CD4-positive, alpha-beta memory T cell (primary cell): ENCODE data around the gene CBARP. TPM values are rescaled to one million over a fixed set of nuclear protein-coding genes. Genes with fewer than 3 reads are reported as not detected.

ENCODE experiments used
- CTCF ChIA-PET: fragments of 350-600 bp; sonication (Branson Sonifier 250); formaldehyde crosslinking; loops from one replicate; lab custom pipeline; 2021; ENCODE audit warnings: inconsistent platforms; ENCODE audit not compliant: partially characterized antibody; lab: Charles Lee
- POLR2A ChIA-PET: fragments of 350-600 bp; sonication (Branson Sonifier 250); formaldehyde crosslinking; loops from one replicate; lab custom pipeline; 2021; ENCODE audit not compliant: partially characterized antibody; lab: Charles Lee
- DNase-seq, 5 donors: peaks; one replicate each; pipeline versions ENCODE4 v3.0.0 to v3.0.0-alpha.2; 2020 to 2022; ENCODE audit warnings: mixed read lengths in 1 of 5
- H3K27ac ChIP-seq: one replicate; pipeline ENCODE4 v1.7.0; 2013; ENCODE audit warnings: low read depth, low read length
- H3K27me3 ChIP-seq: 2 replicates; pipeline ENCODE4 v1.7.0; 2013; ENCODE audit warnings: mild to moderate bottlenecking, low read length, moderate library complexity; ENCODE audit not compliant: insufficient read depth
- H3K36me3 ChIP-seq: 2 replicates; pipeline ENCODE4 v1.7.0; 2013; ENCODE audit warnings: mild to moderate bottlenecking, low read length, moderate library complexity; ENCODE audit not compliant: insufficient read depth
- H3K4me1 ChIP-seq: 2 replicates; pipeline ENCODE4 v1.7.0; 2013; ENCODE audit warnings: mild to moderate bottlenecking, low read length, moderate library complexity; ENCODE audit not compliant: insufficient read depth
- H3K4me3 ChIP-seq, 2 donors: one replicate each; pipeline ENCODE4 v1.7.0; 2013; ENCODE audit warnings: low read length in 2 of 2, mild to moderate bottlenecking in 1 of 2
- H3K9me3 ChIP-seq, 2 donors: one replicate each; pipeline ENCODE4 v1.7.0; 2013; ENCODE audit warnings: low read length in 2 of 2, control low read depth in 1 of 2; ENCODE audit not compliant: control insufficient read depth in 1 of 2
- H3K27ac Mint-ChIP-seq, 7 donors: one replicate each; pipeline ENCODE4 v1.8.0; 2020 to 2021; ENCODE audit warnings: mixed read lengths in 7 of 7, mild to moderate bottlenecking in 6 of 7, inconsistent platforms in 3 of 7, moderate library complexity in 3 of 7
- H3K27me3 Mint-ChIP-seq, 2 donors: one replicate each; pipeline ENCODE4 v1.8.0; 2020 to 2021; ENCODE audit warnings: mixed read lengths in 2 of 2
- H3K36me3 Mint-ChIP-seq, 2 donors: one replicate each; pipeline ENCODE4 v1.8.0; 2020 to 2021; ENCODE audit warnings: mixed read lengths in 2 of 2, inconsistent platforms in 1 of 2, mild to moderate bottlenecking in 1 of 2
- H3K4me1 Mint-ChIP-seq, 4 donors: one replicate each; pipeline ENCODE4 v1.8.0; 2020 to 2021; ENCODE audit warnings: mixed read lengths in 4 of 4, mild to moderate bottlenecking in 1 of 4
- H3K4me3 Mint-ChIP-seq, 8 donors: one replicate each; pipeline ENCODE4 v1.8.0; 2020 to 2021; ENCODE audit warnings: mixed read lengths in 8 of 8, mild to moderate bottlenecking in 7 of 8, moderate library complexity in 6 of 8, inconsistent platforms in 3 of 8
- H3K9me3 Mint-ChIP-seq, 8 donors: one replicate each; pipeline ENCODE4 v1.8.0; 2020 to 2021; ENCODE audit warnings: mixed read lengths in 8 of 8, mild to moderate bottlenecking in 5 of 8, inconsistent platforms in 3 of 8, moderate library complexity in 1 of 8
- intact Hi-C: fragments of 100-400 bp; cut with micrococcal nuclease; formaldehyde crosslinking; loops from one replicate; pipeline ENCODE4 v1.15.1; 2023
- polyA plus RNA-seq, 2 donors: library from polyadenylated mRNA; unstranded; fragments of 300-500 nt; fragmentation: Illumina TruSeq; gene quantifications; one replicate each; pipeline ENCODE4 v1.2.3, GENCODE V29; 2021
- total RNA-seq, 2 experiments: library from RNA; stranded (reverse); gene quantifications; one replicate each; pipeline ENCODE4 v1.2.3, GENCODE V29; 2021

Gene CBARP
- total and polyA plus RNA-seq, 4 experiments from 2014 or later, result not detected

GRCh38 chr19:1278713-1279660 is 41.2 kb upstream of the CBARP start:
- CTCF ChIA-PET, result interaction anchor here (0.7 to 3.0 kb wide), 7 partner anchors 10 to 236 kb away, joined by 3 to 16 read pairs (median 3); no protein-coding TSS in a partner anchor

GRCh38 chr19:1278074-1278473 is 40.3 kb upstream of the CBARP start:
- H3K4me3 Mint-ChIP-seq, result peak overlapping the region in 4 of 8 donors; percentile 15 to 34 (median 20)
- no peaks in the 10 kb centered on the region for H3K9me3 ChIP-seq
- no peak overlapping the region for H3K27ac ChIP-seq
- peak overlapping the region in 3 of 7 donors; percentile 23 to 66 (median 63) for H3K27ac Mint-ChIP-seq
- peaks cover 0 to 6% (median 0%) of the 10 kb centered on the region in 8 donors for H3K9me3 Mint-ChIP-seq
- DNase-seq, result peak in 1 of 5 donors; percentile 41
- ChIA-PET CTCF (interaction anchor here (1.7 to 3.0 kb wide), 2 partner anchors 34 to 105 kb away, joined by 4 to 16 read pairs; no protein-coding TSS in a partner anchor), POLR2A (interaction anchor here (1.5 to 4.8 kb wide), 2 partner anchors 10 to 19 kb away, joined by 3 to 41 read pairs; partner anchors contain the start of gene CIRBP)
- peaks cover 15 to 36% of the 10 kb centered on the region in 2 donors for H3K36me3 Mint-ChIP-seq
- H3K27me3 Mint-ChIP-seq, result no peaks in the 10 kb centered on the region
- H3K4me1 ChIP-seq, result peaks cover 35% of the 10 kb centered on the region
- peaks cover 27% of the 10 kb centered on the region for H3K36me3 ChIP-seq
- H3K4me1 Mint-ChIP-seq, result peaks cover 14 to 41% (median 21%) of the 10 kb centered on the region in 4 donors
- no peaks in the 10 kb centered on the region for H3K27me3 ChIP-seq
- H3K4me3 ChIP-seq, result no peak overlapping the region
- intact Hi-C loops, result loop anchor here (2.0 to 5.0 kb wide), 2 partner anchors 79 to 489 kb away; no protein-coding TSS in a partner anchor

More at GRCh38 chr19:1278713-1279660, 41.2 kb upstream of the CBARP start:
- Mint-ChIP-seq H3K4me3 (peak overlapping the region in 1 of 8 donors; percentile 46), H3K27me3 (no peaks in the 10 kb centered on the region), H3K4me1 (peaks cover 9 to 33% (median 14%) of the 10 kb centered on the region in 4 donors), H3K36me3 (peaks cover 9 to 28% of the 10 kb centered on the region in 2 donors), H3K27ac (peak overlapping the region in 2 of 7 donors; percentile 87 to 89), H3K9me3 (peaks cover 0 to 5% (median 0%) of the 10 kb centered on the region in 8 donors)
- H3K27ac ChIP-seq, result no peak overlapping the region
- peaks cover 26% of the 10 kb centered on the region for H3K4me1 ChIP-seq
- H3K27me3 ChIP-seq, result no peaks in the 10 kb centered on the region
- H3K9me3 ChIP-seq, result no peaks in the 10 kb centered on the region
- POLR2A ChIA-PET, result interaction anchor here (1.0 to 4.8 kb wide), 5 partner anchors 10 to 192 kb away, joined by 3 to 41 read pairs (median 5); partner anchors contain the start of gene CIRBP
- no peak overlapping the region for H3K4me3 ChIP-seq
- H3K36me3 ChIP-seq, result peaks cover 18% of the 10 kb centered on the region
- intact Hi-C loops, result loop anchor here (1.0 to 5.0 kb wide), 4 partner anchors 78 to 488 kb away; partner anchors contain the start of gene UQCR11
- DNase-seq, result peak in 1 of 5 donors; percentile 48

GRCh38 chr19:1277061-1277460 is 39.3 kb upstream of the CBARP start:
- peaks cover 37% of the 10 kb centered on the region for H3K36me3 ChIP-seq
- Mint-ChIP-seq H3K4me3 (peak overlapping the region in 7 of 8 donors; percentile 87 to 93 (median 90)), H3K27ac (peak overlapping the region; percentile 67 to 97 (median 96)), H3K27me3 (no peaks in the 10 kb centered on the region), H3K4me1 (peaks cover 19 to 51% (median 28%) of the 10 kb centered on the region in 4 donors), H3K9me3 (peaks cover 0 to 11% (median 0%) of the 10 kb centered on the region in 8 donors), H3K36me3 (peaks cover 24 to 45% of the 10 kb centered on the region in 2 donors)
- no peaks in the 10 kb centered on the region for H3K27me3 ChIP-seq
- peaks cover 45% of the 10 kb centered on the region for H3K4me1 ChIP-seq
- intact Hi-C loops, result loop anchor here (5.0 kb wide), 1 partner anchor 80 kb away; no protein-coding TSS in a partner anchor
- CTCF ChIA-PET, result interaction anchor here (0.7 to 3.0 kb wide), 2 partner anchors 33 to 523 kb away, joined by 3 to 16 read pairs; no protein-coding TSS in a partner anchor
- peak overlapping the region; percentile 93 for H3K27ac ChIP-seq
- POLR2A ChIA-PET, result interaction anchor here (1.5 to 4.8 kb wide), 2 partner anchors 9 to 18 kb away, joined by 3 to 41 read pairs; partner anchors contain the start of gene CIRBP
- DNase-seq, result no peak
- H3K9me3 ChIP-seq, result no peaks in the 10 kb centered on the region
- H3K4me3 ChIP-seq, result peak overlapping the region in 1 of 2 donors; percentile 87

GRCh38 chr19:1276628-1277022 is 38.8 kb upstream of the CBARP start:
- Mint-ChIP-seq H3K27ac (peak overlapping the region; percentile 95 to 98 (median 96)), H3K27me3 (no peaks in the 10 kb centered on the region), H3K4me3 (peak overlapping the region; percentile 87 to 93 (median 90)), H3K36me3 (peaks cover 24 to 49% of the 10 kb centered on the region in 2 donors), H3K4me1 (peaks cover 19 to 56% (median 32%) of the 10 kb centered on the region in 4 donors), H3K9me3 (peaks cover 0 to 11% (median 0%) of the 10 kb centered on the region in 8 donors)
- Histone ChIP-seq H3K4me1 (peaks cover 49% of the 10 kb centered on the region), H3K4me3 (peak overlapping the region; percentile 42 to 87), H3K27ac (peak overlapping the region; percentile 93), H3K9me3 (no peaks in the 10 kb centered on the region), H3K27me3 (no peaks in the 10 kb centered on the region), H3K36me3 (peaks cover 41% of the 10 kb centered on the region)
- POLR2A ChIA-PET, result interaction anchor here (1.8 to 5.7 kb wide), 5 partner anchors 8 to 376 kb away, joined by 6 to 74 read pairs (median 31); partner anchors contain the start of gene CIRBP
- CTCF ChIA-PET, result interaction anchor here (0.7 kb wide), 1 partner anchor 524 kb away, joined by 3 read pairs; no protein-coding TSS in a partner anchor
- DNase-seq, result peak in 3 of 5 donors; percentile 45 to 55 (median 52)
- intact Hi-C loops, result loop anchor here (5.0 kb wide), 1 partner anchor 81 kb away; no protein-coding TSS in a partner anchor

GRCh38 chr19:1275976-1276627 is 38.3 kb upstream of the CBARP start:
- intact Hi-C loops, result loop anchor here (1.0 to 5.0 kb wide), 5 partner anchors 81 to 214 kb away; partner anchors contain the start of genes DAZAP1, NDUFS7, PCSK4 and RPS15
- Mint-ChIP-seq H3K27ac (peak overlapping the region; percentile 95 to 98 (median 96)), H3K4me1 (peaks cover 25 to 61% (median 37%) of the 10 kb centered on the region in 4 donors), H3K36me3 (peaks cover 29 to 55% of the 10 kb centered on the region in 2 donors), H3K9me3 (peaks cover 0 to 13% (median 0%) of the 10 kb centered on the region in 8 donors), H3K4me3 (peak overlapping the region; percentile 87 to 93 (median 90)), H3K27me3 (no peaks in the 10 kb centered on the region)
- Histone ChIP-seq H3K9me3 (no peaks in the 10 kb centered on the region), H3K4me1 (peaks cover 54% of the 10 kb centered on the region), H3K27me3 (no peaks in the 10 kb centered on the region), H3K27ac (peak overlapping the region; percentile 93), H3K36me3 (peaks cover 47% of the 10 kb centered on the region), H3K4me3 (peak overlapping the region; percentile 42 to 87)
- POLR2A ChIA-PET, result interaction anchor here (1.2 to 5.7 kb wide), 7 partner anchors 9 to 377 kb away, joined by 4 to 74 read pairs (median 6); no protein-coding TSS in a partner anchor
- CTCF ChIA-PET, result interaction anchor here (1.4 kb wide), 1 partner anchor 32 kb away, joined by 8 read pairs; no protein-coding TSS in a partner anchor
- no peak for DNase-seq
